PFSK-1 (cell line): ENCODE measurements around the gene STAB1.

Source experiments
- FOXP2 ChIP-seq: optimal IDR thresholded peaks from 2 replicates; pipeline ENCODE3; 2011; ENCODE audit warnings: borderline replicate concordance, control low read depth, inconsistent platforms; ENCODE audit not compliant: insufficient read depth; ENCODE audit errors: extremely low read length, extremely low read depth
- POLR2AphosphoS5 ChIP-seq: IDR thresholded peaks from 2 replicates; pipeline ENCODE4 v1.6.1; 2012; ENCODE audit warnings: low read depth, mild to moderate bottlenecking, control low read depth, low read length, moderate library complexity
- SIN3A ChIP-seq: IDR thresholded peaks from 2 replicates; pipeline ENCODE4 v1.6.1; 2012; ENCODE audit warnings: mild to moderate bottlenecking, low read length, moderate library complexity, borderline replicate concordance; ENCODE audit not compliant: insufficient read depth
- TAF1 ChIP-seq: IDR thresholded peaks from 2 replicates; pipeline ENCODE4 v1.6.1; 2012; ENCODE audit warnings: low read length, control low read depth, borderline replicate concordance; ENCODE audit not compliant: insufficient read depth
- TF ChIP-seq, protein P1 (sequence below), 2 experiments: IDR thresholded peaks; 2 replicates each; pipeline versions ENCODE4 v1.6.1 to v1.8.0; 2011 to 2012; ENCODE audit warnings: low read depth in 2 of 2, low read length in 2 of 2, control low read depth in 1 of 2, inconsistent platforms in 1 of 2, mild to moderate bottlenecking in 1 of 2, moderate library complexity in 1 of 2; ENCODE audit not compliant: insufficient read depth in 1 of 2

The STAB1 gene

GRCh38 chr3:52520141-52520667 lies 25.1 kb downstream of the STAB1 start:
- TF ChIP-seq, protein P1, sequence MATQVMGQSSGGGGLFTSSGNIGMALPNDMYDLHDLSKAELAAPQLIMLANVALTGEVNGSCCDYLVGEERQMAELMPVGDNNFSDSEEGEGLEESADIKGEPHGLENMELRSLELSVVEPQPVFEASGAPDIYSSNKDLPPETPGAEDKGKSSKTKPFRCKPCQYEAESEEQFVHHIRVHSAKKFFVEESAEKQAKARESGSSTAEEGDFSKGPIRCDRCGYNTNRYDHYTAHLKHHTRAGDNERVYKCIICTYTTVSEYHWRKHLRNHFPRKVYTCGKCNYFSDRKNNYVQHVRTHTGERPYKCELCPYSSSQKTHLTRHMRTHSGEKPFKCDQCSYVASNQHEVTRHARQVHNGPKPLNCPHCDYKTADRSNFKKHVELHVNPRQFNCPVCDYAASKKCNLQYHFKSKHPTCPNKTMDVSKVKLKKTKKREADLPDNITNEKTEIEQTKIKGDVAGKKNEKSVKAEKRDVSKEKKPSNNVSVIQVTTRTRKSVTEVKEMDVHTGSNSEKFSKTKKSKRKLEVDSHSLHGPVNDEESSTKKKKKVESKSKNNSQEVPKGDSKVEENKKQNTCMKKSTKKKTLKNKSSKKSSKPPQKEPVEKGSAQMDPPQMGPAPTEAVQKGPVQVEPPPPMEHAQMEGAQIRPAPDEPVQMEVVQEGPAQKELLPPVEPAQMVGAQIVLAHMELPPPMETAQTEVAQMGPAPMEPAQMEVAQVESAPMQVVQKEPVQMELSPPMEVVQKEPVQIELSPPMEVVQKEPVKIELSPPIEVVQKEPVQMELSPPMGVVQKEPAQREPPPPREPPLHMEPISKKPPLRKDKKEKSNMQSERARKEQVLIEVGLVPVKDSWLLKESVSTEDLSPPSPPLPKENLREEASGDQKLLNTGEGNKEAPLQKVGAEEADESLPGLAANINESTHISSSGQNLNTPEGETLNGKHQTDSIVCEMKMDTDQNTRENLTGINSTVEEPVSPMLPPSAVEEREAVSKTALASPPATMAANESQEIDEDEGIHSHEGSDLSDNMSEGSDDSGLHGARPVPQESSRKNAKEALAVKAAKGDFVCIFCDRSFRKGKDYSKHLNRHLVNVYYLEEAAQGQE (IDR thresholded peaks at IDR 0.05; ENCODE audit: insufficient read depth in 1 of 2, low read depth in 2 of 2, low read length in 2 of 2), result no peak
- no peak for TF ChIP-seq SIN3A
- TF ChIP-seq POLR2AphosphoS5, result no peak
- TF ChIP-seq TAF1, result no peak
- no peak for TF ChIP-seq FOXP2

DNA sequence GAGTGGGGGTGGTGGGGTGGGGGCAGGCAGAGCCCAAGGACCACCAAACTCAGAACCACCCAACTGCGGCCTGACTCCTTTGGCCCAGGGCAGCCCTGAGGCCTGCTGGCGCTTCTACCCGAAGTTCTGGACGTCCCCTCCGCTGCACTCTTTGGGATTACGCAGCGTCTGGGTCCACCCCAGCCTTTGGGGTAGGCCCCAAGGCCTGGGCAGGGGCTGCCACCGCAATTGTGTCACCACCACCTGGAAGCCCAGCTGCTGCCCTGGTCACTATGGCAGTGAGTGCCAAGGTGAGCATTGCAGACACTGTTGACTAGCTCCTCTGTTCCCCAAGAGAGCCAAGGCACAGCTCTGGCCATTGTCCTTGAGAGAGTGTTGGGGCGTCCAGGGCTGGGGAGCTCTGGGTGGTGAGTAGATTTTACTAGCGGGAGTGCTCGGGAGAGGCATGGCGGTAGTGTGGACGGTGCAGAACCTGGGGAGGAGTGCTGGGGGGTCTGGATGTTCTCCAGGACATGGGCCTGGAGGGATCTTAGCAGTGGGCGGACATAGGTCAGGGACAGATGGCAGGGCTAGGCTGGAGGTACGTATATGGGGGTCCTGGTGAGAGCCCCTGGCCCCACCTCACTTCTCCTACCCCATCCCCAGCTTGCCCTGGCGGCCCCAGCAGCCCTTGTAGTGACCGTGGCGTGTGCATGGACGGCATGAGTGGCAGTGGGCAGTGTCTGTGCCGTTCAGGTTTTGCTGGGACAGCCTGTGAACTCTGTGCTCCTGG lies 25.8 kb downstream of the STAB1 start:
- TF ChIP-seq POLR2AphosphoS5, result no peak
- TF ChIP-seq, protein P1 (IDR thresholded peaks at IDR 0.05; ENCODE audit: insufficient read depth in 1 of 2, low read depth in 2 of 2, low read length in 2 of 2), result no peak
- no peak for TF ChIP-seq TAF1
- no peak for TF ChIP-seq SIN3A
- no peak for TF ChIP-seq FOXP2

GRCh38 chr3:52521488-52521824 lies 26.3 kb downstream of the STAB1 start:
- TF ChIP-seq, protein P1 (IDR thresholded peaks at IDR 0.05; ENCODE audit: insufficient read depth in 1 of 2, low read depth in 2 of 2, low read length in 2 of 2), result no peak
- no peak for TF ChIP-seq TAF1
- no peak for TF ChIP-seq FOXP2
- no peak for TF ChIP-seq POLR2AphosphoS5
- TF ChIP-seq SIN3A, result no peak

- TF ChIP-seq POLR2AphosphoS5, result no peak
- TF ChIP-seq FOXP2, result no peak
- no peak for TF ChIP-seq SIN3A
- TF ChIP-seq, protein P1 (IDR thresholded peaks at IDR 0.05; ENCODE audit: insufficient read depth in 1 of 2, low read depth in 2 of 2, low read length in 2 of 2), result no peak
- TF ChIP-seq TAF1, result no peak
Measured at GRCh38 chr3:52521881-52522650, 26.9 kb downstream of the STAB1 start.
